Measurements from ENCODE around the gene TRNT1. TPM values are rescaled to one million over a fixed set of nuclear protein-coding genes. Genes with fewer than 3 reads are reported as not detected.

TRNT1 gene
- total and polyA plus RNA-seq, 2 experiments from 2014 or later: 33.9 to 36.4 TPM

- Mint-ChIP-seq H3K27ac (no peak overlapping the region), H3K27me3 (ENCODE audit: insufficient read depth, low read depth, poor library complexity) (peaks cover 4% of the 10 kb centered on the region), H3K9me3 (peaks cover 92% of the 10 kb centered on the region), H3K36me3 (ENCODE audit: low read depth) (peaks cover 19% of the 10 kb centered on the region), H3K4me1 (no peaks in the 10 kb centered on the region), H3K4me3 (no peak overlapping the region)
- H3K4me3 ChIP-seq: no peak overlapping the region
- H3F3A ChIP-seq (replicated peaks; ENCODE audit: low read depth): no peaks in the 10 kb centered on the region
- no peak overlapping the region for H3K4me2 ChIP-seq
- no peaks in the 10 kb centered on the region for H3K36me3 ChIP-seq (ENCODE audit: insufficient read depth)
- H3K27ac ChIP-seq (ENCODE audit: low read depth): no peak overlapping the region
- TF ChIP-seq ETS1 (IDR thresholded peaks at IDR 0.05) (no peak), EZH2phosphoT487 (IDR thresholded peaks at IDR 0.05; ENCODE audit: unreplicated experiment) (no peak), POLR2AphosphoS5 (IDR thresholded peaks at IDR 0.05; ENCODE audit: low read depth) (no peak), REST (IDR thresholded peaks at IDR 0.05; ENCODE audit: unreplicated experiment) (no peak), JUNB (IDR thresholded peaks at IDR 0.05; ENCODE audit: unreplicated experiment) (no peak), STAT1 (IDR thresholded peaks at IDR 0.05; ENCODE audit: unreplicated experiment) (no peak), EZH2 (IDR thresholded peaks at IDR 0.05; ENCODE audit: low read depth, unreplicated experiment) (no peak), ZNF462 (CRISPR knock-in tag; IDR thresholded peaks at IDR 0.05) (no peak), CTCF (conservative IDR thresholded peaks at IDR 0.05; ENCODE audit: low read depth in 2 of 2) (no peak), ZNF331 (CRISPR knock-in tag; IDR thresholded peaks at IDR 0.05; ENCODE audit: low read depth) (no peak), CREB1 (CRISPR knock-in tag; IDR thresholded peaks at IDR 0.05; ENCODE audit: low read depth) (no peak), ZNF114 (CRISPR knock-in tag; IDR thresholded peaks at IDR 0.05) (no peak), NANOG (IDR thresholded peaks at IDR 0.05; ENCODE audit: borderline replicate concordance) (no peak)
- H3K79me2 ChIP-seq (replicated peaks; ENCODE audit: insufficient read depth): no peaks in the 10 kb centered on the region
- H3K4me1 ChIP-seq (ENCODE audit: insufficient read depth): peaks cover 12% of the 10 kb centered on the region
- DNase-seq (ENCODE audit: low spot score) (no peak), ATAC-seq (no peak)
- no peaks in the 10 kb centered on the region for H4K20me1 ChIP-seq (replicated peaks; ENCODE audit: insufficient read depth)
- H3K27me3 ChIP-seq (ENCODE audit: insufficient read depth): no peaks in the 10 kb centered on the region
- 0 out of 2 replicates have a peak, but pooled peaks cover 6% of the 10 kb centered on the region for H3K9me2 ChIP-seq (ENCODE audit: insufficient read depth)
- H2AFZ ChIP-seq: peak overlapping the region; percentile 29; the same call in 1 of the 2 replicates
Observed at GRCh38 chr3:3105815-3106214, 20.9 kb upstream of the TRNT1 start.
